Stimulated activated CD4-positive, alpha-beta T cell treated with anti-CD3 and anti-CD28 coated beads, Interleukin-2, amount 100 ng/mL, for 48 hours (primary cell): ENCODE data around the gene TAS1R3.

Experiments used
- DNase-seq, 2 donors: peaks; one replicate each; pipeline ENCODE4 v3.0.0-alpha.2; 2020

Gene TAS1R3

DNA sequence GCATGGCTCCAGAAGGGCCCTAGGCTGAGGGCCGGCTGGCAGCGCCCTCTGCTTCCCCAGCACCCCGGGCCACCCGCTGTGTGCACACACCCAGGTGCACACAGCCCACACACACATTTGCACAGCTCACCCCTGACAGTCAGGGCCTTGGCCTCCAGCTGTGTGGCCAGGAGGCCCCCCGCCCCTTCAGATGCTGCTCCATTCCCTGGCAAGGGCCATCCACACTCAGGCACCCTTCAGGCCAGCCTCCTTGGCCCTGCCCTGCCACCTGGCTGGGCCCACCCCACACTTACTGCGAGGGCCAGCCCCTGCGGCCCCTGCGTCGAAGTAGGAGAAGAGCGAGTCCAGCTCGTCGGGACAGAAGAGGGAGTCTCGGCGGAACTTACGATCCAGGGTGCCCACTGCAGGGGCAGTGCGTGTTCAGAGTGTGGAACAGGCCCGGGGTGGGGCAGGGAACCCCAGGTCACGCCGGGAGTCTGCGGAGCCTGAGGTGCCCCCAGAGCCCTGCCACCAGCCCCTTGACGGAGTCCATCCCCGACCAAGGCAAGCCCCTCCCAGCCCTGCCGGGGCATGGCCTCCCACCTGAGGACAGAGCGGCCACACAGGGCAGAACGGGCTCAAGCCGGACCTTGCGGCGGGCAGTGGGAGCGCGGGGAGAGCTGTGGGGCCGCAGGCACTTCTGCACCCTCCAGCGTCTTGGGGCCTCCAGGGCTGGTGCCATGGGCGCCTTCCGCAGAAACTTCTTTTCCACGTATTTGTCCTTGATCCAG, 35.7 kb upstream of the TAS1R3 start:
- DNase-seq = no peak

DNA sequence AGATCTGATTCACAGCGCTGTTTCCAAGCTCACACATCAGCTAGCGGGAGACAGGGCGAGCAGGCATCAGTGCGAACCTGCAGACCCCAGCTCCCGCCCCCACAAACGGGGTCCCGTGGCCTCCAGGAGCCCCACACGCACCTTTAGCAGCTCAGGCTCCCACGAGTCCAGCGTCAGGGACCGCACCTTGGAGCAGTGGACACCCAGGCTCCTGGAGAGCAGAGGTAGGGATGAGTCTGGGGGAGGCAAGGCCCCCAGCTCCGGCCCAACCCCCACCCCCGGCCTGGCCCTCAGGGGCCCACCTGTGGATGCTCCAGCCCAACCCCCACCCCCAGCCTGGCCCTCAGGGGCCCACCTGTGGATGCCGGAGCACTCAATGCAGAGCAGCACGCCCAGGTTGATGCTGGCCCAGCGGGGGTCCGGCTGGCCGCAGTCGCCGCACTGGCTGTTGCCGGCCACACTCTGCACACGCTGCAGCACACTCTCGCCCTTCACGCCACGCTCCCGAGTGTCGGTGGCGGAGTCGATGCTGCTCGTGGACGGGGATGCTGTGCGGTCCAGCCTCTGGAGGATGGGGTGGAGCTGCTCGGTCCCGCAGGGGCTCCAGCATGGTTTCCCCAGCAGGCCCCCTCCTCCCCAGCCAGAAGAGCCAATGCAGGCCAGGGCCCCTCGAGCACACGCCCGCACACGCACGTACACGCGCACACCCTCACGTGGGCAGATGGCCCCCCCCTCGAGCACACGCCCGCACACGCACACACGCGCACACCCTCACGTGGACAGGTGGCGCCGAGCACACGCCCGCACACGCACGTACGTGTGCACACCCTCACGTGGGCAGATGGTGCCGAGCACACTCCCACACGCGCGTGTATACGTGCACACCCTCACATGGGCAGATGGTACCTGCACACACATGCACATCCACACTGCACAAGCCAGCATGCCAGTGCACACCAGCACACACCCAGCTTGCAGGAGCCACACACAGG, 34.7 kb upstream of the TAS1R3 start:
- DNase-seq = no peak

GRCh38 chr1:1297802-1298424, 33.2 kb upstream of the TAS1R3 start:
- DNase-seq = no peak

- no peak for DNase-seq
These were observed 32.0 kb upstream of the TAS1R3 start for GRCh38 chr1:1298861-1299685.

- no peak for DNase-seq
These were observed 31.3 kb upstream of the TAS1R3 start for GRCh38 chr1:1299686-1300351.

GRCh38 chr1:1300352-1300739, 30.7 kb upstream of the TAS1R3 start:
- no peak for DNase-seq

- no peak for DNase-seq
These were observed 29.1 kb upstream of the TAS1R3 start for GRCh38 chr1:1302006-1302430.

- DNase-seq = no peak
These were observed 28.1 kb upstream of the TAS1R3 start for GRCh38 chr1:1302951-1303509.

DNA sequence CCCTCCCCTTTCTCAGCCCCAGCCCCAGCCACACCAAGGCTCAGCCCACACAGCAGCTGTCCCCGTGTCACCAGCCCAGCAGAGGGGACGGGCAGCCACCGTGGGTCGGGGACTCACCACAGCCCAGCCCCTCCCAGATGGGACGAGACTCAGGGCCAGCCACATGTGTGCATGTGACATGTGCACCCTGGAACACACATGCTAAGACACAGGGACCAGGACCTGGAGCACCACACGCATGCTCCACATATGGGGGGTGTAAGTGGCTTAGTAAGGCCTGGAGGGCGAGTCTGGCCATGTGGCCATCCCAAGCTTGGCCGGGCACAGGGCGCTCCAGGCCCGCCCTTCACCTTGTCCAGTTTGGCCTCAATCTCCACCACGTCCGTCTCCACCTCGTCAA, 27.3 kb upstream of the TAS1R3 start:
- no peak for DNase-seq

DNA sequence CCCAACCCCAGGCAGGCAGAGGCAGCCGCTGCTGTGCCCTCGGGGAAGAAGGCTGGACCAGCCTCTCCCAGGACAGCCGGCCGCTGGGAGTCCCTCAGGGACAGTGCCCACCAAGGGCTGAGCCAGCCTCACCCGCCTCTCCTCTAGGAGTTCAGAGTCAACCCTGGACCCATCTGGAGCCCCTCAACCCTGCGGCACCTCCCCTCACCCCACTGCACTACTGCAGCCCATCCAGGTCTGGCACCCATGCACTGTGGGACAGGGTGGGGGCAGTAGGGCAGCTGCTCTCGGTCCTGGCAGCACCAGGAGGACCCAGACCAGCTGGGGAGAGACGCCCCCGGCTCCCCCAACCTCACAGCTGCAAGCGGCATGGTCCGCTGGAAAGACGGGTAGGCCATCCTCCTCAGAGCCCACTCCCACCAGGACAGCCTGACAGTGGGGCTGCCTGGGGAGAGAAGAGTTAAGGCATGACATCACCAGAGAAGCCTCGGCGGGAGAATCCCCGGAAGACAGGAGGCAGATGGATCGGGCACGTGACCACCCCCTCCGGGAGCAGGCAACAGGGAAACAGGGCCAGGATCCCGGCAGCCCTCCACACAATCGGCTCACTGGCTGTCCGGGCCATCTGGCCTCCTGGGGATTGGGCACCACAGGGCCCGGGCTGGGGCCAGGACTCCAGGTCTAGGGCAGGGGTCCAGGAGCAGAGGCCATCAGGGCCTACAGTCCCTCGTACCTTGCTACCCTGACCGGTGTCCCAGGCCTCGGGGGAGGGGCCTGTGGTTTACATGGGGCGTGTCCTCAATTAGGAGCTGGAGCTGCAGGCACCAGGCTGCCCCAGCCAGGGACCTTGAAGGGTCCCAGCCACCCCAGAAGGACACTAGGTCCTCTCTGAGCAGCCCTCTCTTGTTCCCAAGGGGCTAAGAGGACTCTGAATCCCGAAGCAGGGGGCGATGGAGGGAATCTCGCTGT, 26.5 kb upstream of the TAS1R3 start:
- DNase-seq = no peak

DNA sequence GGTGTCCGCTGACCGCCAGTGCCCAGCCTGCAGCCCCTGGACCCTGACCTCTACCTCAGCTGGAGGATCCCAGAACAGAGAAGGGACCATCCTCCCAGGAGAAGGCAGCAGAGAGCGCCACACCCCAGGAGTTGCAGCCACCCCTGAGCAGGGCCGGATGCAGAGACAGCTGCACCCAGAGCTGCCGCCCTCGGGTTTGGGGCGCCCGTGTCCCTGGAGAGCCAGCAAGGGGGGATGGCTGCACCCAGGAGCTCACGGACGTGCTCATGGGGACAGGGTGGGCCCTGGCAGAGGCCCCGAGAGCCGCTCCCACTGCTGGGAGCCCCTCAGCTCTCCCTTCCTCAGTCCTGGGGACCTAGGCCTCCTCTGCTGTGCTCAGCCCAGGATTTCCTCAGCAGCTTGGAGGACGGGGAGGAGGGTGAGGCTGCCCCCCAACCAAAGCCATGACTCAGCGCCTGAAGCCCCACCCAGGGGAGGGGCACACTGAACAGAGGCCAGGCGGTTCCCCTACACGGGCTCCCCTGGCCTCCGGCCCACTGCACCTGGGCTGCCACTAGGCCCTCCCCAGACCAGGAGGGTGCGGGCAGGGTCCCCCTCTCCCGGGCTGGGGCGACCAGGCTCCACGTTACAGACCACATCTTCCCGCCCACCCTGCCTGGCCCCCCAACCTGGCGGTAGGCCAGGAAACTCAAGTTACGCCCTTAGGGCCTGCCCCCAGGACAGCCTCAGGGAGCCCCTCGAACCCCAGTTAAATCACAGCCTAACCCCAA, 25.6 kb upstream of the TAS1R3 start:
- no peak for DNase-seq

DNA sequence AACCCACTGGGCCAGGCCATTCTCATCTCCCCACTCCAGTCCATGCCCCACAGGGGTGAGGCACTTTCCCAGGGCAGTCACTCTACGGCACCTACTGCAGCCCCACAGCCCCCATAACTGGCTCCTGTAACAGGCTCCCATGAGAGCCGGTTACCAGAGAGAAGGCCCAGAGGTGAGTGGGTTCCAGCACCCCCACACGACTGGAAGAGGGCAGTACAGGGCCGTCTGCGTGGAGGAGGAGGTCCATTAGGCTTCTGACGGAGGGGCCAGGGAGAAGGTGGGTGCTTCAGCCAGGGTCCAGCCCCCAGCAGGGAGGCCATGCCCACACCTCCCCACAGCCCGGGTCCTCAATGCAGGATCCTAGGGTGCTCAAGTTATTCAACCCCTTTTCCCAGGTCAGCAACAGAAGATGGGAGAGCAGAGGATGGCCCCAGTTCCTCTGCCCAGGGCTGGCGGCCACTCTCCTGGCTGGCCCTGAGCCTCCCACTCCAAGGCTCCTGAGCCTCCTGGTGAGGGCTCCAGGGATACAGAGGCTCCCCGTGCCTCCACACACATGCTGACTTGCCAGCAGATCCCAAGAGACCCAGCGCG, 24.9 kb upstream of the TAS1R3 start:
- DNase-seq = no peak

- no peak for DNase-seq
These were observed 24.3 kb upstream of the TAS1R3 start for GRCh38 chr1:1306661-1307260.

- no peak for DNase-seq
These were observed 23.7 kb upstream of the TAS1R3 start for GRCh38 chr1:1307261-1307922.

DNA sequence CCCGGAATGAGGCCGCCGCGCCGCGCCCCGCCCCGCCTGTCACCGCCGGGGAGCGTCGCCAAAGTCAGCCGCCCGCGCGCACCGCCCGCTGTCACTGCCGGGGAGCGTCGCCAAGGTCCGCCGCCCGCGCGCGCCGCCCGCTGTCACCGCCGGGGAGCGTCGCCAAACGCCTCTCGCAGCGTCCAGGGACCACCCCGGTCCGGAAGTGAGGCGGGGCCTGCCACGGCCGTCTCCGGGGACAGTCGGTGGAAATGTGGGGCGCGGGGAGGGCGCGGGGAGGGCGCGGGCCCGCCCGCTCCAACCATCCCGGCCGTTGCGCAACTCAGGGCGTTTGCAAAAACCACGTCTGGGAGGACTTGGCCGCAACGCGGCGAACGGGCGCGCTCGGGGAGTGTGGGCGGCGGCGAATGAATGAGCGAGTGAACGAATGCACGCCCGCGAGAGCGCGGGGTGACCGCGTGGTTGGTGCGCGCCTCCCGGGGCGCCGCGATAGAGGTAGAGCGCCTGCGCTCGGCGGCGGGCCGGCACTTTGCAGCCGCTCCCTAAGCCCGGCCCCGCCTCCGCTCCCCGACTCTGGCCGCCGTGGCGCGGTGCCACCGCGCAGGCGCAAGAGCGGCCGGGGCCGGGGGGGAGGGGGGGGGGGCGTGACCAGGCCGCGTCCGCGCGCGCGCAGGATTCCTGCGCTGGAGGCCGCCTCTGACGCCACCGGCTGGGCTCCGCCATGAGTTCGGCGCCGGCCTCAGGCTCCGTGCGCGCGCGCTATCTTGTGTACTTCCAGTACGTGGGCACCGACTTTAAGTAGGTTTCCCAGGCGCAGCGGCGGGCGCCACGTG, 22.9 kb upstream of the TAS1R3 start, which contains the start of the genes ACAP3 and PUSL1:
Gene ACAP3, minus strand, starts transcription at position 8 of the 833 bp plus-strand sequence. CDS start 115 bp downstream, outside the sequence.
Gene PUSL1, plus strand, starts transcription at position 675 of the 833 bp plus-strand sequence. Its CDS starts 47 bp downstream, at position 722.
- peak; percentile 77 to 88 for DNase-seq

- no peak for DNase-seq
These were observed 22.3 kb upstream of the TAS1R3 start for GRCh38 chr1:1308756-1309250.
